ENCODE measurements around the gene PSMC3.

- TF ChIP-seq POLR2AphosphoS5 (IDR thresholded peaks at IDR 0.05; ENCODE audit: low read depth, low read length) (no peak), SIN3A (IDR thresholded peaks at IDR 0.05; ENCODE audit: borderline replicate concordance, insufficient read depth, low read length) (no peak), REST (IDR thresholded peaks at IDR 0.05; ENCODE audit: insufficient read depth in 1 of 2, low read depth in 2 of 2, low read length in 2 of 2) (no peak), TAF1 (IDR thresholded peaks at IDR 0.05; ENCODE audit: borderline replicate concordance, insufficient read depth, low read length) (no peak), FOXP2 (optimal IDR thresholded peaks at IDR 0.05; ENCODE audit: borderline replicate concordance, extremely low read depth, extremely low read length, insufficient read depth) (no peak)
Observed at GRCh38 chr11:47414685-47415070, 11.6 kb downstream of the PSMC3 start.
